ENCODE measurements around the gene CTIF.

Gene CTIF

DNA sequence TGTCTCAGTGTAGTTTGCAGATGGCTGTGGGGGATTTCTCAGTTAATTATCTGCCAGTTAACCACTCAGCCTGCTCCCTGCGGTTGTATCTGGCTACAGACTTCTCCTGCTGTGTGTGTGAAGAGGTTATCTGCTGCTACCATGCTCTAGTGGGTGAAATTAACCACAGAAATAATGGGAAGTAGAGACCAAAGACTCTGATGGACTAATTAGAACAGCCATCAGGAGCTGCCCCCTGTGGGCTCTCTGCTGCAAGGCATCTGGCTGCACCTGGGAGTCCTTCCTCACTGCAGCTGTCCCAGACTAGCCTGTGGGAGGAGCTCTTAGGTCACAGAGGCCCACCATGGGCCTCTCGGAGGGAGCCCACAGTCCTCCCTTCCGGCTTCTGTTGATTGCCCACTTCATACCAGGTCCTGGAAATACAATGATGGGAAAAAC lies 66.6 kb downstream of the CTIF start:
- peak; percentile 8 to 46 (median 30) for DNase-seq

DNA sequence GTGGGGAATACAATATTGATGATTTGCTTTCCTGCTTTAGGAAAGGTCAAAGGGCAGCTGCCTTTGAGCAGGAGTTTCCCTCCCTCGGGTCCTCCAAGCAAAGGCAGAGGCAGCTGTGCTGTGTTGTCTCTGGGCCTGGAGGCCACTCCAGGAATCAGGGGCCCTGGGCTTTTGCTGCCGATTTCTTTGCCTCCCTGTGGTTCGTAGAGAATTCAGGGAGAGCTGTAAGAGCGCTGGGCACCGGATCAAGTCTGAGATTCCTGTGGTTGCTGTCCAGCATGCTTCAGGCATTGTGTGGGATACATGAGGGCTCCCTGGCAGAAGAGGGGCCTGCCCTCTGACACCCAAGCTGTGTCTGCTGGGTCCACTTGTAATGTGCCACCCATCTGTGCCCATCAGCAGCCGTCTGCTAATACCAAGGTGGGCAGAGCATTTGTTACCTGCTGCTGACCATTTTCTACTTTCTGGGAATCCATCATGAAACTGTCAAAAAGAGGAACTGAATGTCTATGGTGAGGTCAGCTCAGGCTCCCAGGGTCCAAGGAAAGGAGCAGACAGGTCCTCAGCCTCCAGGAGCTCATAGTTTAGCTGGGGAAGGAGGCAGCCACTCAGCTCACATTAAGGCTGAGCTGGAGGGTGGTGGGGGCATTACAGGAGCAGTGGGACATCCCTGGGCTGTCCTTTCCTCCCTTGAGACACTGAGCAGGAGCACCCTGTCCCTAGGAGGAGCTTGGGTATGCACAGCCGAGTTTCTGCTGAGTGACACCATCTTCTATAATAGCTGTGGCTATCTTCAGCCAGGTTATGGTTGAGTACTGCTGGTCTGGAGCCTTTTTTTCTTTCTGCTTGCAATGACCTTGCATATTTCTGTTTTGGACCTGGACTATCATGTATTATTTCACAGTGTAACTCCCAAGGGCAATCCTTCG lies 68.5 kb downstream of the CTIF start:
- peak in 1 of 4 experiments; percentile 6 for DNase-seq

DNA sequence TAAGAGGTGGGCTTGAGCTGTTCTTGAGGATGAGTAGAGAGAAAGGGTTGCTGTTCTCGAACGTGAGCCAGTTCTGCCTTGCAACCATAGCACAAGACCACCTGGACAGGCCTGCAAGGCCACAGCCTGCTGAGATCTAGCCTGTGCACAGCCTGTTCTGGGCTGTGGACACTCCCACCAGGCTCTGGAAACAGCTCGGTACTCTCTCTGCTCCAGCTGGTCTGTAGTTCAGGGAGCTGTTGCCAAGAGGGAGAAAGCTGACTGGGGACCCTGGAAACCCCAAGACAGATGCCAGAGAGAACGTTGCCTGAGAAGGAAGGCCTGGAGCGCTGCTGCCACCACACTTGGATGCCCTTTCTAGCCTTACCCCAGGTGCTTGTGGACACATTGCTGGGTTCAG lies 69.8 kb downstream of the CTIF start:
- no peak for DNase-seq

DNA sequence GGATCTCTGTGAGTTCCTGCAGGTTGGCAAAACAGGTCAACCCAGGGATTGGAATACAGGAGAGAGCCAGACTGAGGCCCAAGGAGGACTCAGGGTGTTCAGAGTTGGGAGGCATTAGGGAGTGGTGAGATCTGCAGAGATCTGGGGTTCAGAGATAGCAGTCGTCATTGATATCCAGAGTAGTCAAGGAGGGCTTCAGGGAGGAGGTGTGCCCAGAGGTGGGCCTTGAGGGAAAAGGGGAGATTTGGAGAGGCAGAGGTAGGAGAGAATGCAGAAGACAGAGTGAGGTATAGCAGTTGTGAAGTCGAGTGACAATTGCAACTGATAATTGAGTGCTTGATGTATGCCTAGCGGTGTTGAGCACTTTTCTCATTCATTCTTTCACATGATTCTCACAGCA lies 70.3 kb downstream of the CTIF start:
- no peak for DNase-seq

DNA sequence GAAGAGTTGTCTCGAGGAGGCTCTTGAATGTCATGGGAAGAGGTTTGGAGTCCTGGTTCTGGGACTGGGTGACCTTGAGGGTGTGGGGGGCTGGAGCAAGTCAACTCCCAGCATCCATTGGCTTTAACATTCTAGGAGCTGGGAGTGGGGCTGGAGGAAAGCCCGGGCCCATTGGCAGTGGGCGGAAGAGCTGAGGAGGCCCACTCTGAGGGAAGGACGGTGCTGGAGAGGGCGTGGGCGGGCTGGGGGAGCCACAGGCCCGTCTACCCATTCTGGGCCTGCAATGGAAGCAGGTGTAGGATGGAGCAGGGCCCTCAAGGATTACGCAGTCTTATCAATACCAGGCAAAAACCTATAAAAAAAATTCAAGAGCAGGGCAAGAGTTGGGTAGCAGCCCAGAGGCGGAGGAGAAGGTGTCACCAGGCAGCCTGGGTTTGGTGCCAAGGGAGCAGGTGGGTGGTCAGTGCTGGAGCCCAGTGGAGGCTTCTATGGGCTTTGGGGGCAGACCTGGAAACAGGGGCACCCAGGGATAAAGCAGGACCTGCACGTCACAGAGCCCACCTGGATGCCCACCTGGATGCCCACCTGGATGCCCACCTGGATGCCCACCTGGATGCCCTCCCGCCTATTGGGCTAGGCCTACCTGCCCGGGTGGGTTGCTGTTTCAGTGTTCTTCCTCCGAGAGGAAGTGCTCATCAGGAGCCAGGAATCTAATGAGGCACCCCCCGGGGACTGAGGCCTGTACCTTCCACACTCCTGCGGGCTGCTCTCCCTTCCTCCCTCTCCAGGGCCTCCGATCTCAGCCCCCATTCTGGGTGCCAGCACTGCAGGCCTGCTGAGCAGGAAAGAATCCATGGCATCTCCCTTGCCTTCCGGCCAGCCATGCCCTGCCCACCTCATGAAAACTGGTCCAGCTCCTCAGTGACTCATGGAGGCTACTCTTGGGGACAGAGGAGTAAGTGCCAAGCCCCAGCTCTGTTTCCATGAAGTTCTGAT lies 71.3 kb downstream of the CTIF start:
- DNase-seq: no peak

DNA sequence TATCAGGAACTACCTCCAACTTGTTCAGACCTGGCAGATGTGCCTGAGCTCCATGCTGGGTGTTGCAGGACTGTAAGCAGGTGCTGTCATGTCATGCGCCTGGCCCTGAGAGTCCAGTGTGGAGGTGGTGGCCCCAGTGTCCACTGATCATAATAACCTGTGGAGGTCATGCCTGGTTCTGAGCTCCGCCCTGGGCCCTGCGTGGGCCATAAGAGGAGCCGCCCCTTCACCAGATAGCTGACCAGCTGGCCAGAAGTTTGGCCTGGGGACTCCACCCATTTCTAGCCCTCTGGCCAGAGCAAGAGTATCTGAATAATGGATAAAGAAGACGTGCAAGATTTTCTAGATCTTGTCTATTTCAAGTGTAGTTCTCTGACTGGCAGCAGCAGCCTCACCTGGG lies 72.4 kb downstream of the CTIF start:
- DNase-seq: no peak

DNA sequence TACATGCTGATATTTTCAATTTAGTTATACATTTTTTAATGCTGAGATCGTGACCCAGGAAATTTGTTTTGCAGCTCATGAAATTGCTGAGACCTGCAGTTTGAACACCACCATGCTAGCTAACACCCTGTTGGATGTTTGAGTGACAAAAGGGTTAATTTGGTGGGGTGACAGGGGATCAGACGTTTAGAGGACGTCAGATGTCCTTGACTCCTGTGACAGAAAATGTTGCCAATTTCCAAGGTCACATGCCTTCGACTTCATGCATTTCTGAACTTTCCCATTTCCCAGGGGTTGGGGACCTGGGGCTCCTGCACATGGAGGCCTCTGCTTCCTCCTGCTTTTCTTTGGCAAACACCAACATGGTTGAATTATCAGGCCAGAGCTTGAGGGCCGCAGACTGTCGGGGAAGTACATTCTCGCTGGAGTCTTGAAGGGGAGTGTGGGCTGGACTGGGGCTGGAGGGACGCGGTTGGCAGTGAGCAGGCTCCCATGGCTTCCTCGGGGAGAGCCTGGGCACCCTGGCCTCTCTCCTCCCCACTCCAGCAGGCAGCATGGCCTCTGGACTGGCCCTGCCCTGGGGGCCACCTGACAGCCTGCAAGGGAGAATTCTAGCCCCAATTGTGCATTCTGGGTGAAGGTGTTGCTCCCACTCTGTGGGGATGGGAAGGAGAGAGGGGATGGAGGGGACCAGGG lies 73.1 kb downstream of the CTIF start:
- DNase-seq: no peak

DNA sequence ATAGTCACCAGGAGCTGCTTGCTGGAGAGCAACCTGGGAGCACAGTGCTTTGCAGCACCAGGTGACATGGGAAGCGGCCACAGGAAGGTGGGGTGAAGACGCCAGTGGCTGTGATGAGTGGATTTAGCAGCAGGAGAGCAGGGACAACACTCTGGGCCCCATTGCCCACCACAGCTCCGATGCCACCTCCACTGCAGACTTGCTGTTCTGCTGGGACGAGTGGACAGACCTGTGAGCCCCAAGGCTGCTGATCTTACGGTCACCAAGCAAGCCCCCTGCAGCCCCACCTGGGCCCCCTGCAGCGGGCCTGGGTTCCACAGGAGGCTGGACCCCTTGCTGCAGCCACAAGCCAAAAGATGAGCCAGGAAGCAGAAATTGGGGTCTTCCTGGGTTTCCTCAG lies 73.7 kb downstream of the CTIF start:
- DNase-seq: no peak

DNA sequence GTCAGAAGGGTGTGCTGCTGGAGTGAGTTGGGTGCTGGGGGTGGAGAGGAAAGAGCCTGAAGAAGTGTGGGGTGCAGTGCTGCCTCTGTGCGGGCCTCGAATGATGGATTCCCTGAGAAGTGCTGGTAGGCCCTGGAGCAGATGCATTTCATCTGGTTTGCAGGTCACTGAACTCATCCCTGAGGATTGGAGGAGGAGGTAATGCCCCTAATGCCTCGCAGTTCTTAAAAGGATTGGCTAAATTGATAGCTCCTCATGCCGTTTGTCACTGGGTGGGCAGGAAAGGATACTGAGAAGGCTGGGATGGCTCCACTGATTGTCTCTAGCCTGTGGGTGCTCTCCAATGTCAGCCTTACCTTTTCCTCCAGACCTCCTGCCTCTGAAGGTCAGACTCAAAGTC lies 74.1 kb downstream of the CTIF start:
- DNase-seq: no peak

DNA sequence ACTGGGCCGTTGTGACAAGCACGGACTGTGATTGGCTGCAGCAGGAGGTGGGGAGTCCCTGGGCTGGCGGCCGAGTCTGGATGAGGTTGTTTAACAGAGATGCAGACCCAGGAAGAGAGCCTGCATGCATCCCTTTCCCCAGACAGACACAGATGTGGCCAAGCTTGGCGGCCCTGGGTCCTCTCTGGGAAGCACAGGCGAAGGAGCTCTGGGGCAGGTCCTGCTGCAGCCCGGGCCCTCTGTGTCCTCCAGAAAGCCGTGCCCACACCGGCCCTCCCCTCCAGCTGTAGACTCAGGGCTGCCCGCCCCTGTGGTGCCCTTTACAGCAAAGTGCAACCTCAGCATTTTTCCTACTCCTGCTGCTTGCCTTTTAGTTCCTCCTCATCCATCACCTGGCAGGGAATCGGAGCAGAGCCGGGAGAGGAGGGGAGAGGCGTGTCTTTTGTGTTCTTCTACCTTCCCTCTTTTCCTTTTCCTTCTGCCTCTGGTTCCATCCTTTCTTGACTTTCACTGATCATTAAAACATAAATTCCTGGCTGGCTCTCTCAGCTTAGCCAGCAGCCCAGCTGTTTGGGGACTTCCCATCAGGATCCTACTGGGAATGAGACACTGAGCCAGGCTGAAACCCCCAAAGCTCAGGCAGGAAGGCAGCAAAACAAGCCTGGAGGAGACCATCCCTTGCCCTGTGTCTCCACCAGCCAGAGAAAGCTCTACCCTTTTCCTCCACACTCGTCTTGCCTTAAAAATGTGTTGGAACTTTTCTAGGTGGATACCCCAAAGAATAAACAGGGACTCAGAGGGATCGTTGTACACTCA lies 75.0 kb downstream of the CTIF start:
- DNase-seq: no peak

DNA sequence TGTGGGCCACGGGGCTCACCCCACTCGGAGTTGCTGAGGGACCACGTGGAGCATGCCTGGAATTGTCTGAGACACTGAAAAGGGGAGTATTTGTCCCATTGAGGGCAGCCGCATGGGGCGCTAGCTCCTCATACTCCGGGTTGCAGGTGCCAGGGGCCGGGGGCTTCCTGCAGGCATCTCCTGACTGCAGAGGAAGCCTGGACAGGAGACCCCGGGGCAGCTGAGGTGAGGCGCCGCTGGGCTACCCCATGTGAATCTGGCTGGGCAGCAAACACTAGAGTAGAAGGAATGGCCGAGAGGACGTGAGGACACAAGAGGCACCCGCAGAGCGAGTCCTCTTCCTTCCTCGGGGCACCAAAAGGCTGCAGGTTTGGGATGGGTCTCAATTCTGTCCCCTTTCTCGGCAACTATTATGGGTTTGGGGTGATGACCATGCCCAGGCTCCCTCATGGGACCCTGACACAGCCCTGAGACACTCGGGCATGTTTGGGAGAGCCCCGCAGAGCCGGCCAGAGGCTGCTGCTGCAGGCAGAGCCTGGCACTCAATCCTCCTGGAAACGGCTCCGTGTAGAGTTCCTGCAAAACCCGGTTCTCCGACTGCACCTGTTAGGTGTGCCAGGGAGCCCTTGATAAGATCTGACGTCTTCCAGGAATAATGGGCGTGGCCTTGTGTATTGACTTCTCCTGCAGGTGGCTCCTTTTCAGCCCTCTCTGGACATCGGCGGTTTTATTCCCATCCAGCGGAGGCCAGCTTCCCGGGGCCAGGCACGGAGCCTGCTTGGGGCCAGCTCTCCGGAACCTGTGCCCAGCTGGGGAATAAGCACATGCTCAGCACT lies 77.0 kb downstream of the CTIF start:
- DNase-seq: no peak

DNA sequence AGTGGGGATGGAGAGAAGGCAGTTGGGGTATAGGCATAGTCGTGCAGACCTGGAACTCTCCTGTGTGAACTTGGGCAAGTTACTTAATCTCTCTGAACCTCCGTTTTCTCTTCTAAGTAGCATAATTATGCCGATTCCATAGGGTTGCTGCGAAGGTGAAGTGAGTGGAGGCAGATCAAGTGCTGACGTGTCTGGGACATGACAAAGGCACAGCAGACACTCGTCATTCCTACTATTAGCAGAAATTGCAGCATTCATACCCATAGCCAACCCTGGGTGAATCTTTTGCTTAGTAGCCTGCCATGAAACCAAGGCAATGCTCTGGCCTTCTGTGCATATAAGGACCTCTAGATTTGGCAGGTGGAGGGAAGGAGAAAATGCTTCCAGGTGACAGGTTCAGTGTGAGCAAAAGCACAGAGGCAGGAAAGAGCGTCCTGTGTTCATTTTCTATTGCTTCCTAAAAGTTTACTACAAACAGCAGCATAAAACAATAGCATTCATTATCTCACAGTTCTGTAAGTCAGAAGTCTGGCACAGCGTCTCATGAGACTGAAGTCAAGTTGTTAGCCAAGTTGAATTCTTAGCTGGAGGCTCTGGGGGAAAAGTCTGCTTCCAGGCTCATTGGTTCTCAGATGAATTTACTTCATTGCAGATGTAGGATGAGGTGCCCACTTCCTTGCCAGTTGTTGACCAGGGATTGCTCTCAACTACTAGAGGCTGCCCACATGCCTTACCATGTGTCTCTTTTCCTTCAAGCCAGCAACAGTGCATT lies 77.8 kb downstream of the CTIF start:
- no peak for DNase-seq

DNA sequence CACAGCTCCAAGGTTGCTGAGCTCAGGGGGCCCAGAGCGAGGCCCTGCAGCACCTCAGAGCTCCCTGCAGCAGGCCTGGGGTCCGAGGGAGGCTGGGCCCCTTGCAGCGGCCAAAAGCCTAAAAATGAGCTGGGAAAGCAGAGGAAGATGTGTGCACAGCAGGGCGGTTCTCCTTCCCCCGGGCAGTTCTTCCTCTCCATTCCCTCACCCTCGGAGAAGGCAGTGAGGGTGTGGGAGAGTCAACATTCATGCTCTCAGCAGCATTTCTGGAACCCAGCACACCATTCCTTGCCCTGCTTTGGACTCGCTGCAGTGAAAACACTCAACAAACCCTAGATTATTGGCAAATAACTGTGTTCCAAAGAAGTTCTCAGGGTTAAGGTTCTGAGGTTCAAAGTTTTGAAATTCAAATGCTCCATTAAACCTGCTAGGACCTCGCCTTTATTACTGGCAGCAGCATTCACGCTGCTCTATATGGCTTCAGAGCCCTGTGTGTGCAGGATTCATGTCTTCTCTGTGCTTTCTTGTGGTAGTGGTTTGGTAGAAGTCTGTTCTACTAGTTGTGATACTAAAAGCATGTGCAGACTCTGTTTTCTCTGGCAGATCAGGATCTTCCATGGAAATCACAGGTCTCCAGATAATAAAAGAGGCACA lies 79.1 kb downstream of the CTIF start:
- no peak for DNase-seq

DNA sequence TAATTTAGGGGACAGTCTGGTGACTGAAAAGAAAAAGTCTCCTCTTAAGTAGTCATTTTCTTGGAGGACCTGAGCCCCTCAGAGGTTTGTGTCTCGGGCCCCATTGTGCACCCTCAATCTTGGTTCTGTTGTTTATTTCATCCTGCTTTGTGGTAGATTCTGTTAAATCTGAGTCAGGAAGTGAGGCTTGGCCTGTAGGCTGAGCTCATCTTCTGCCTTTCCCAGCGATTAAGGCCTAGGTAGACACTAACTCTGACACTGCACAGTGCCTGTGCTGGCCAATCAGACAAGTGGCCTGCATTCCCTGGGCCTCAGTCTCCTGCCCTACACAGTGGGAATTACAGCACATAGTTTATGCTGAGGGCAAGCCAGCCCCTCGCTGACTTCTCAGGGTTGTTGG lies 80.2 kb downstream of the CTIF start:
- no peak for DNase-seq

DNA sequence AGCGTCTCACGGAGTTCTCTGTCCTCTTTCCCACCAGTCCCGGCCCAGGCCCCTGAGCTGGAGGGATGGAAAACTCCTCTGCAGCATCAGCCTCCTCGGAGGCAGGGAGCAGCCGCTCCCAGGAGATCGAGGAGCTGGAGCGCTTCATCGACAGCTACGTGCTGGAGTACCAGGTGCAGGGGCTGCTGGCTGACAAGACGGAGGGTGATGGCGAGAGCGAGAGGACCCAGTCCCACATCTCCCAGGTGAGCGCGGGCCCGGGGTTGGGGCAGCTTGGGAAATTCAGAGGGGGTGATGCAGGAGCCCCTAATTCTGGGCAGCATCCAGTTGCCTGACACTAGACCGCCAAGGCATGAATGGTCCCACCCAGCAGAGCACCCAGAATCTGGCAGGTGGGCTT lies 80.7 kb downstream of the CTIF start:
- no peak for DNase-seq

DNA sequence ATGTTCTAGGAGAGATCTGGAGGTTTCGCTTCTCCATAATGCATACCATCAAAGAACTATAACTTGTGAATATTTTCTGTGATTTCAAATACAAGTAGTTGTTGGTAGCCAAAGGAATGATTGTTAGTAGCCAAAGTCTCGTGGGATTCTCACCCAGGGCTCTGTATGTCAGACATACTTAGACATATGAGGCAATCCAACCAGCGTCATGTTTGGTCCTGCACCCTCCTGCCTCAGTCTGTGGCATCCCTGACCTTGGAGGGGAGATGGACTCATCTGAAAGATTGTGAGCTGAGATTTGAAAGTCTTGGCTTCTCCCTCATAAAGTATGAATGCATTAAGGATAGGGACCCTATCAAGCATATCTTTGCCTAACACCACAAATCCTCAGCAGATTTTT lies 81.2 kb downstream of the CTIF start:
- DNase-seq: no peak

DNA sequence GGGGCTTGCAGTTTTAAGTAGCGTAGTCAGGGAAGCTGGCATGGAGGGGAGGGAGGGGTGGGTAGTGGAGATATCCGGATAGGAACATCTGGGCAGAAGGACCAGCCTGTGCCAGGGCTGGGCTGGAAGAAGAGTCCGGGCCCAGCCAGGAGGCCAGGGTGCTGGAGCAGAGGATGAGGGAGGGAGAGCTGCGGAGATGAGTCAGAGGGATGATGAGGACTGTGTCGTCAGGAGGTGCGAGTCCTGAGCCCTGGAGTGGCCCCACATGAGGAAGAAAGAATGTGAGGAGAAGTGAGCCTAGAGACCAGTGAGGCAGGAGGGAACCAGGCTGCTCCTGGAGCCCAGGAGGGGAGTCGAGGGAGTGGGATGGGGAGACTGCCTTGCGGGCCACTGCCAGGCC lies 82.4 kb downstream of the CTIF start:
- DNase-seq: no peak

DNA sequence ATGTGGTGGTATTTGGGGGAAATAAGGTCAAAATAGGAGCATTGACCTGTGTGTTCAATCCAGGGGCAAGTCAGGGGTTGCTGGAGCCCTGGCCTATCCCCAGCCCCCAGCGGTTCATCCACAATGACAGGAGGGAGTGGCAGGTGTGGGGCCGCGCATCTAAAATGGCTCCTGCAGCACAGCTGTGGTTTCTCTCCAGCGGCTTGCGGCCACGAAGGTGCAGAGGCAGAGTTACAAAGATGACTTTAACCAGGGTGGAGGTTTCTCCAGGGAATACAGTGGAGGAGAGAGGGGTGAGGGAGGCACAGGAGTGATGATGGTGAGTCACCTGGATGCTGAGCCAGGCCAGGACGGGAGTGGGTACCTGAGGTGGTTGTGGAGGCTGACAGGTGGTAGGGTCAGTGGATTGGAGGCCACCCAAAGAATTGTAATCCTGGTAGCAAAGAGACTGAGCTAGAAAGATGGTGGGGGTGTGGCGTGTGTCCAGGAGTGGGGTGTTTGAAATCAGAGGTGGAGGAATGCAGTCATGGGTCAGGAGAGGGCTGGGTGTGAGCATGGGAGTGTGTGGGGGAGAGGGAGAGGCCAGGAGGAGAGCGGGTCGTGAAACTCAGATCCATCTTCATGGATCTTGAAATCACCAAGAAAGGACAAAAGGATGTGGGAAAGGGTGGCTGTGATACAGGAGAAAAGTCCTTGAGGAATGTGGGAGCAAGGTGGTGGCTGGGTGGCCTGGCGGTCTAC lies 83.2 kb downstream of the CTIF start:
- no peak for DNase-seq

DNA sequence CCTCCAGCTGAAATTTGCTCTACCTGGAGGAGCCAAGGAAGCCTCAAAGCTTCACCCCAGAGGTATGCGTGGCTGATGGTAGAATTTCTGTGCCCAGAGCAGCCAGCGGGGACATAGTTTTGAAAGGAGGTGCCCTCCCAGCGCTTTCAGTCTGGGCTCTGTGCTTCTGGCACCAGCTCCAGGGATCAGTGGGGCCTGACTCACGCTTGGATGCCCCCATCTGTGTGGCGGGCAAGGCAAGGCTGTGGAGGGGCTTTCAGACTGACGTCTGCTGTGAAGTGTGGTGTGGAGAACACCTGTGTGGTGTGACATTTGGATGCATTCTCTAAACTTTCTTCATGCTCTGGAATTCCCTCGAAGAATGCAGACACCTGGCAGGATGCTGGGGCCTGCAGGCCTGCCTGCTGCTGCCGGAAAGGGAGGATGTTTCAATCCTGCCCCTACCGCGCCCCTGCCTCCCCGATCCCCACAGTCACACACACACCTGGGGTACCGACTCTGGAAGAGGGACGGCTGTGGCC lies 84.1 kb downstream of the CTIF start:
- DNase-seq: no peak
